HG03159 (cell line): ENCODE results near the gene CCDC200.
A peak's percentile ranks its signal among the peaks of the same experiment; 100 is the strongest.
"Not testable (repeated sequence)": the region's sequence is repeated elsewhere in the genome, so short reads cannot be mapped to it uniquely, and the experiment has no call there.

Experiments used
- ATAC-seq: cut with Tn5 transposase; IDR thresholded peaks from one replicate; pipeline ENCODE4 v1.9.1; 2021; ENCODE audit warnings: mild to moderate bottlenecking, moderate library complexity; ENCODE audit not compliant: unreplicated experiment

Gene CCDC200

DNA sequence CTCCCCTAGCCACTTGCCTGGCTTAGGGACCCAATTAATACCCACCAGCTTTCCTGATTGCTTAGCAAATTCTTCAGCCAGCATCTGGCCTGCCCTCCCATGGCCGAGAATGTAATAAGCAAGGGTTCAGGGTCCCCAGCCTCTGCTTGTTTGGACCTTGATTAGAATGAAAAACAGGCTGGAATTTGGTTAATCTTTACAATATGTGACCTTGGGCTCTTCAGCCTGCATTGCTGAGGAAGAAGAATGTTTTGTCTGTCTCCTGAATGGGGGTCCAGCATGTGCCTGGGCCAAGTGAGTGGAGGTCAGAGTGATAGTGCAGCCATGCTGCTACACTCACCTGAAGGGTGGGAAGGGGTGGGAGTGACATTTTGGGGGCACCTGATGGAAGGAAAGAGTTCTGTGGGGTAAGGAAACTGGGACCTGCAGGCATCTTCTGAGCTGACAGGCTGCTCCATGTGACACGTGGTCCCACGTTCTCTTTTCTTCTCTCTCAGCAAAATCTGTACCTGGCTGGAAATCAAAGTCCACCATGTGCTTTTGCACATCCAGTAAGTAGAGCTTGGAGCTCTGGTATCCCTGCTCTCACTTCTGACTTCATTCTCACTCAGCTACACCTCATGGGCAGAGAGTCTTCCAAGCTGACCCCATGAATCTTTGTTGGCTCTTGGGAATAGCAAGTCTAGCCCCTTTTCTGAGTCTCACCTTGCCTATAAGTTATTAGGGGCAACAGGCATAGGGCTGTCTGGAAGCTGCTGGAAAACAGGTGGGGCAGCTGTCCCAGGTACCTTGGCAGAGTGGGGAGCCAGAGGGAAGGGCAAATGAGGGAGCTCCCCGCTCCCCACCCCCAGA is 11.4 kb downstream of the CCDC200 start:
- no peak for ATAC-seq

DNA sequence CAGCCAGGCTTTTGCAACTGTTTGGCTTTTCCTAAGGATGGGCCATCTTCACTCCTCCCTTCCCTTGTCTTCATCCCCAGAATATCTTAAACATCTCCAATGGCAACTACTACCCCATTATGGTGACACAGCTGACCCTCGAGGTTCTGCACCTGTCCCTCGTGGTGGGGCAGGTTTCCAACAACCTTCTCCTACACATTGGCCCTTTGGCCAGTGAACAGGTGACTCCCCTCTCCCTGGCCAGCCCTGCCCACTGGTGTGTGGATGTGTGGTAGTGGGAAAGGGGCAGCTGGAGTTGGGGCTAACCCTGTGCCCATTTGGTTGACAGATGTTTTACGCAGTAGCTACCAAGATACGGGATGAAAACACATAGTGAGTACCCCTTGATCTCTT is 12.1 kb downstream of the CCDC200 start:
- ATAC-seq = no peak

DNA sequence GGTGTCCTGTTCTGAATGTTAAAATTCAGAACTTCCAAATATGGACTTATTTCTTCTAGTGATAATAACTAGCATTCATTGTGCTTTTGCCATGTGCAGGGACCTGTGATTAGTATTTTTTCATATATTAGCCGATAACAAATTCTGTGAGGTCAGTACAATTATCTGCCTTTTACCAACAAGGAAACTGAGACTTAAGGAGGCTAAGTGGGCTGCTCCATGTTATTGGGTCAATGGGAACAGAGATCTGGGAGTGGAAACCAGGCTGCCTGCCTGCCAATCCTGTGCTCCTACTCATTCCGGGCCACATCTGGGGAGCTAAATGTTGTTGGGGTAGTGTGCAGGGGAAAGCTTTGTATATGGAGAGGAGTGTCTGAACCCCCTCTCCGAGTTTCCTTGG is 13.1 kb downstream of the CCDC200 start:
- ATAC-seq = no peak

DNA sequence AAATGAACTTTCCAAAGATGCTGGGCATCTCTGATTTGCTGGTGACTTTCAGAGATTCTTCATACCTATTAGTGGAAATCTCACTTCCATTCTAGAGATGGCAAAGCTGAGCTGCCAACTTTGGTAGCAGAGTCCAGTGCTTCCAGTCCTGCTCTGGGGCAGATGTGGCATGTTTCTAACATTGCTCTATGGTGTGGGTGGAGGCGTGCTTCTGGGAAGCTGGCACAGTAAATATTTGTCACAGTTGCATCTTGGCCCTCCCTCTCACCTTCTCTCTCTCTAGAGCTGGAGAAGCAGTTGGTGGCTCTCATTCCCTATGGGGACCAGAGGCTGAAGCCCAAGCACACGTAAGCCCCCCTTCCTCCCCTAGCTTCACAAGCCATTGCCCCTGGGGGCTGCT is 14.9 kb downstream of the CCDC200 start:
- no peak for ATAC-seq

DNA sequence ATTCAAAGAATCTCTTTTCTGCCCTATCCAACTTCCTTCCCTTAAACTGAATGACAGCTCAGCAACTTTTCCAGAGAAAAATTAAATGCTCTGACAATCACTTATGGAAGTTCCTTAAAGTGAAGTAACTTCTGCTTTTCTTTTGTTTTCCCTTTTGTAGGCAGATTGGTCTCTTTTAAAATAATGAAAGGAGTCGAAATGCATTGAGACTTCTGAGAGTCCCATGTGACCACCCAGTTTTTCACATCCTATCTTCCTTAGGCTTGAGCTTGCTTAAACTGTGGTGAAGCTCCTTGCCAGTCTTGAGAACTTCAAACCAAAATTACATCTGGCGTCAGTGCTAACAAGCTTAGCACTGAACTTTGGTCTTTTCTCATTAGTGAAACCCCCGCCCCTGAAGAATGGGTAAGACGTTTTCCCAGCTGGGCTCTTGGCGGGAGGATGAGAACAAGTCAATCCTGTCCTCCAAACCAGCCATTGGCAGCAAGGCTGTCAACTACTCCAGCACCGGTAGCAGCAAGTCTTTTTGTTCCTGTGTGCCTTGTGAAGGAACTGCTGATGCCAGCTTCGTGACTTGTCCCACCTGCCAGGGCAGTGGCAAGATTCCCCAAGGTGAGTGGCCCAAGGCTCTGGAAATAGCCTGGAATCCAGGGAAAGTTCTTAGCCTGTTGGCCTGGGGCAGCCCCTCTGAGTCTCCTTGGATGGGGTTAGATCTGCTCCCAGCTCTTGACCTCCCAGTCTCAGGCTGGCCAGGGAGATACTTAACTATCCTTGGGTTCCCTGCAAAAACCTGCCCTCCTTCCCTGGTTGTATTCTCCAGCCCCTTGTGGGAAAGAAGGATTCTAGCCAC is 15.6 kb downstream of the CCDC200 start:
- no peak for ATAC-seq

DNA sequence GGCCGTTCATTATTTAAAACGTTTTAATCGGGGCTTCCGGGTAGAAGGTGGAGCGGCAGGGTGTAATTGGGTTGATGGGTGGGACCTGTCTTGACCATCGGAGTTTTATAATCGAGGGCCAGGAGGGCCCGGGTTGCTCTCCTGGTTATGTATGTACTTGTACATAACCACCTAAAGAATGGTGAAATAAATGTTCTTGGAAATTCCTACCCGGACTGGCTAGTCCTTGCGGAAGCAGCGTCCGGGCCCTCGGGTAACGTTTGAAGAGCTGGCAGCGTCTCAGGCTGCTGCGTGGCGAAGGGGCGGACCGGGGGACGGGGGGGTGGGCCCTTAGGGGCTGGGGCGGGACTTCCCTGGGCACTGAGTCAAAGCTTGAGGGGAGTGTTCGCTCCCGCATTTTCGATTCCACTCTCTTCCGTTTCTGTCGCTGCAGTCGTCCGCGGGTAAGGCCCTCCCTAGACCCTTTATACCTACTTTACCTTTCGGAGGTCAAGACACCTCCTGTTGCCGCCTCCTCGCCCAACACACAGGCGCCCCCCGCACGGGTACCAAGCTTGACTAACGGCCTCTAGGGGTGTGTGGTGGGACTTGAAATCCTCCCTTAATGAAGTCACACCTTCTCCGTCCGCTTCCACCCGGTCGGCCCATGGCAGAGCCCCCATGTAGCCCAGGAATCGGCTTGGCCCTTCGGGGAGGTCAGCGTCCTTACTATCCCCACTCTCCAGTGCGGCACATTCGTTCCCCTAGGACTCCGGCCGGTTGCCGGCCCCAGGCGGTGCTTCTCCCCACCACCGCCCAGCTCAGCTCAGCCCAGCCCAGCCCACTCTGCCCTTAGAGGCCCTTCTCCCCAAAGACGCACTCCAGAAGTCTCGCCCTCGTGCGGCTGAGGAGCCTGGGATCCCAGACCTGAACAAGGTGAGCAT is 16.7 kb downstream of the CCDC200 start, which contains the start of gene TMEM106A:
Gene TMEM106A, plus strand, starts transcription at position 396 of the 923 bp plus-strand sequence. CDS start 1,167 bp downstream, outside the sequence.
- ATAC-seq = peak; percentile 70

DNA sequence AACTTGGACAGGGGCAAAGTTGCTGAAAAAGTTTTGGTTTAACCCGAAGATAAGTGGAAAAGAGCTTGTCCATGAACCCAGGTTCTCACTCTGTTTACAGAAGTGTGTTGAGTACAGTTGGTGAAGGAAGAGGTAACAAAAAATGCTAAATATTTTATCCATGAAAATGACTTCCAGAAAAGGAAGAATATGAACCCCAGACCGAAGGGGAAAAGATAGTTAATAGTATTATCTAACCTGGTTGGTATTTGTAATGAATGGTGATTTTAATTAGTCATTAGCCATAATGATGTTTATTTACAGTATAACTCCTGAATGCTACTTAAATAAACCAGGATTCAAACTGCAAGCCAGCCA is 17.3 kb downstream of the CCDC200 start:
- ATAC-seq = no peak

DNA sequence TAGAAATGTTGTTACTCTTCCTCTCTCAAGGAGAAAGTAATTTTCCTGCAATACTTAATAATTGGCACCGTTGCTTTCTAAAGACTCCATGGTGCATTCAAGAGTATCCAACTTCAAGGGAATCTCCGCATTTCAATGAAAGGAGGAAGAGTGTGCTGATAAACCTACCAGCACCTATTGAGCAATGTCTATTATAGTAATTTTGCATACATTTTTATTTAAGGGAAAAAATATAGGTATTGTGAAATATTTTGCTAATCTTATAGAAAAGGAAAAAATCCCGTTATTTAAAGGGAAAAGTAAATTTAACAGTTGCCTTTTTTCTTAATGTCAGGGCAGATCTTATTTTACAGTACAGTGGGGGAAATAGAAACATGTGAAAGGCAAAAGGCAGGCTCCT is 17.8 kb downstream of the CCDC200 start:
- ATAC-seq = no peak

DNA sequence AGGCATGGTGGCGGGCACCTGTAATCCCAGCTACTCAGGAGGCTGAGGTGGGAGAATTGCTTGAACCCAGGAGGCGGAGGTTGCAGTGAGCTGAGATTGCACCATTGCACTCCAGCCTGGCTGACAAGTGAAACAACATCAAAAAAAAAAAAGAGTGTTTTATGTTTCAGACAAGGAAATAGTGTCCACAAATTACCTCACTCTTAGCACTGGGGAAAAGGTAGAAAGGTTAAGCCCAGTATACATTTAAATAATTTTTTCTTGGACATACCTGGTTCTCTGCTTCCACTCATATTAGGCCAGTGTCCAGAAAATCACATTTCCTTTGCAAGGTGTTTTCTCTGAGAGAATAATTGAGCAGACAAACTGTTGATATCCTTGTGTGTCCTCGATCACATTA is 25.4 kb downstream of the CCDC200 start:
- not testable (repeated sequence) for ATAC-seq

DNA sequence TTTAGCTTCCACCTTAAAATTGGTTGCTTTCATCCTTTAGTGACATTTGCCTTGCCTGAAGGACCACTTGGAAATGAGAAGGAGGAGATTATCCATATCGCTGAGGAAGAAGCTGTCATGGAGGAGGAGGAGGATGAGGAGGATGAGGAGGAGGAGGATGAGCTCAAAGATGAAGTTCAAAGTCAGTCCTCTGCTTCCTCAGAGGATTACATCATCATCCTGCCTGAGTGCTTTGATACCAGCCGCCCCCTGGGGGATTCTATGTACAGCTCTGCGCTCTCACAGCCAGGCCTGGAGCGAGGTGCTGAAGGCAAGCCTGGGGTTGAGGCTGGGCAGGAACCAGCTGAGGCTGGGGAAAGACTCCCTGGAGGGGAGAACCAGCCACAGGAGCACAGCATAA is 28.3 kb downstream of the CCDC200 start:
- no peak for ATAC-seq

DNA sequence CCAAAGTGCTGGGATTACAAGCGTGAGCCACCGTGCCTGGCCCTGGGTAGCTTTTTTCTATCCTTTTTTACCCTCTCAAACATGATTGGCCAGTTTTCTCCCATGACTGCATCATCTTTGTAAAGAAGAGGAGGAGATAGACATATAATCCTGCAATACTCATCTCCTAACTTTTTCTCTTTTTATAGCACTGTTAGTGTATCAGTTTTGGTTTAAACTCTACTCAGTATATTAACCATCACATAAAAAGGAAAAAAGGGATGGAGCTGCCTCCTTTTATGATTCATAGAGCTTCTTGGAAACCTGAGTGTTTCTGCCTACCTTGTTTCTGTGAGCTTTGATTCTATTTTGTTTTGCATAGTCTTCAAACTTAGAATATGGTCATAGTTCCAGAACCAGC is 28.8 kb downstream of the CCDC200 start:
- no peak for ATAC-seq

DNA sequence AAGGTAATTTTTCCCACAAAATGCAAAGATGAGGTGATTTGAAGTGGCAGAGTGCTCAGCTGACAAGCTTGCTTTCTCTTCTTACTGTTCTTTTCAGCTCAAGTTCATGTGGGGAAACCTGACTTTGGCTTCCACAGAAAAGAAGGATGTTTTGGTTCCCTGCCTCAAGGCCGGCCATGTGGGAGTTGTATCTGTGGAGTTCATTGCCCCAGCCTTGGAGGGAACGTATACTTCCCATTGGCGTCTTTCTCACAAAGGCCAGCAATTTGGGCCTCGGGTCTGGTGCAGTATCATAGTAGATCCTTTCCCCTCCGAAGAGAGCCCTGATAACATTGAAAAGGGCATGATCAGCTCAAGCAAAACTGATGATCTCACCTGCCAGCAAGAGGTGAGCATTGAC is 35.2 kb downstream of the CCDC200 start:
- no peak for ATAC-seq

DNA sequence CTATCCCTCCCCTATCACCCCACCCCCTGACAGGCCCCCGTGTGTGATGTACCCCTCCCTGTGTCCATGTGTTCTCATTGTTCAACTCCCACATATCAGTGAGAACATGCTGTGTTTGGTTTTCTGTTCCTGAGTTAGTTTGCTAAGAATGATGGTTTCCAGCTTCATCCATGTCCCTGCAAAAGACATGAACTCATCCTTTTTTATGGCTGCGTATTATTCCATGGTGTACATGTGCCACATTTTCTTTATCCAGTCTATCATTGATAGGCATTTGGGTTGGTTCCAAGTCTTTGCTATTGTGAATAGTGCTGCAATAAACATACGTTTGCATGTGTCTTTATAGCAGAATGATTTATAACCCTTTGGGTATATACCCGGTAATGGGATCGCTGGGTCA is 41.8 kb downstream of the CCDC200 start:
- not testable (repeated sequence) for ATAC-seq

DNA sequence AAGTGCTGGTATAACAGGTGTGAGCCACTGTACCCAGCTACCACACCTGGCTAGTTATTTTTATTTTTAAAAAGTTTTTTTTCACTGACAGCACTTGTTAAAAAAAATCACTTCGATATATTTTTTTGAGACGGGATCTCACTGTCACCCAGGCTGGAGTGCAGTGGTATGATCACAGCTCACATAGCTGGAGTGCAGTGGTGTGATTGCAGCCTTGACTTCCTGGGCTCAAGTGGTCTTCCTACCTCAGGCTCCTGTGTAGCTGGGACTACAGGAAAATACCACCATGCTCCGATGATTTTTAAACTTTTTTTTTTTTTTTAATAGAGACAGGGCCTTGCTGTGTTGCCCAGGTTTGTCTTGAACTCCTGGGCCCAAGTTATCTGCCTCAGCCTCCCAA is 44.5 kb downstream of the CCDC200 start:
- ATAC-seq = no peak

DNA sequence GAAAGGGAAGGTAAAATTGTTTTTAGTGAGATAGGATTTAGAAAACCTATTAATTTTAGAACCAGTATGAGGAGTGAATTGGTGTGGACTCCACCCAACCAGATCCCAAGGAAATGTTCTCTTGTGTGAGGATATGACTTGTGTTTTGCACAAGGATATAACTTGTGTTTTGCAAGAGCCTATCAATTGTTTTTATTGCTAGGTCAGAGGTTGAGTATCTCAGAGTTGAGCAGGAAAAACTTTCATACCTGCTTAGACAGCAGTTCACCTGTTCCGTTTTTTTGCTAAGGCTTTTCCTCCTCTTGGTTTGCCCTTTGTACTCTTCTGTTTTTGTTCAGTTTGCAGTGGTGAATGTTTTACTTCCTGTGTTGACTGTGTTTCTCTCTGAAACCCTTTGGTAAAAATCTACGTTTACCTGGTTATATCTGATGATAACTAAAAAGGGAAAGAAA is 52.3 kb downstream of the CCDC200 start:
- ATAC-seq = no peak

DNA sequence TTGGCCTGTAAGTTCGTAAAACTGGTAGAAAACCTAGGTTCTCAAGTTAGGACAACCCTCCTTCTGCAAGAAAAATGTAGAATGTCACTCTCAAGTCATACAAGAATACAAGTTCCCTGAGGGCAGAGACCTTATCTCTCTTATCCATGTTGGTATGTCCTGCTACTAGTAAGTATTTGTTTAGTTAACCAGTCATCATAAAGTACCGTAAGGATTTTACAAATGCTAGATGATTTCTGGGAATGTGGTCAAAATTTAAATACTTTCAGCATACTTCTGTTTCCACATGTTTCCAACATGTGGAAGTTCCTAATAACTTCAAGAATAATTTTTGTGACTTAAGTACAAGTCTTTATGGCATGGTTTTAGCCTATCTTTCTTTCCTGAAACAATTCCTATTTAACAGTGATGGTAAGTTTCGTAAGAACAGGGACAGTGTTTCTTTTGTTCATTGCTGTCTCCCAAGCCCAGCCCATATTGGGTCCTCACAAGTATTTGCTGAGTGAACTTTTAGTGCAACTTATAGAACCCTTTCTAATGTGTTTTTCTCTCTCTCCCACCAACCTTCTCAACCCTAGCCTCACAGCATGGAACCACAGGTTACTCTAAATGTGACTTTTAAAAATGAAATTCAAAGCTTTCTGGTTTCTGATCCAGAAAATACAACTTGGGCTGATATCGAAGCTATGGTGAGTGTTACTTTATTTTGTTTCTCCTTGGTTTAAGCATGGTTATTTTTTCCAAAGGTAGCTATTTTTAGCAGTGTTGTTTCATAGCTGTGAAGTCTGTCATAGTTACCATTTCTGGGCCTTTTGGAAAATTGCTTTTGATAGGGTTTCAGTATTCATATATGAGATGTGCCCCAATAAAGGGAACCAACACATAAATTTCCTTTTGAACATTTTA is 53.0 kb downstream of the CCDC200 start:
- ATAC-seq = no peak

DNA sequence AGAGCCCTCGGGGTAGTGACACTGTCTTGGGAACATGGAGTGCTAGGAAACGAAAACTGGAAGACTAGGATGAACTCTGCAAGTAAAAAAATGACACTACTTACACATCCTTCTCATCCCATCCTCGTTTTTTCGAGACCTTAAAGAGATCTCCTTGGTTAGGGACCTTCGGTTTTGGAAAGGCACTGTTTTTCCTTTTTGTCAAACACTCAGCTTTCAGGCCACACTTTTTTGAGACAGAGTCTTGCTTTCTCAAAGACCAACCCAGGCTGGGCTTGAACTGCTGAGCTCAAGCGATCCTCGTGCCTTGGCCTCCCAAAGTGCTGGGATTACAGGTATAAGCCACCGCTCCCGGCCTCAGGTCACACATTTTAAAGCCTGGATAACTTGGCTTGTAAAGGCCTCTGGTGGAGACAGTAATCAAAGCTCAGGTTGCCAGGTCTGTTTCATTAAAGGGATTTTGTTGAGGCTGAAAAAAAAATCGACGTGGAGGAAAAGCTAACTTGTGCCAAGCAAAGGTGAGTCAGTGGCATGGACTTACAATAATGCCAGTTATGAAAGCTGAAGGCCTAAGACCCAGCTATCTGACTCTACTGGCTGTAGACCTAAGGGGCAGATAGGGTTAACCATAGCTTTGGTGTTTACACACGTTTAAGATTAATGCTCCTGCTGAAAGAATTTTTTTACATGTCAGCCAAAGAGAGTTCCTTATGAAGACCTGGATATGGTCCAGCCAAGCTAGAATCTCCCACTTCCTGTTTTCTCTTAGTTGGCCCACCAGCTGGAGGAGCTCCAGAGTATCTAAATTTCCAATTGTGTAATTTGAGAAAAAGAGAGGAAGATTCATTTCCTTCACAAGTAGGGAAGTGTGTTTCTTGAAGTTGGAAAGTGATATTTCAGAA is 56.6 kb downstream of the CCDC200 start:
- no peak for ATAC-seq
